ENCODE results near the gene PPP2R5C.

The PPP2R5C gene

GRCh38 chr14:101894365-101895081, 133.0 kb downstream of the PPP2R5C start:
- DNase-seq, result no peak

- DNase-seq, result no peak
Measured at GRCh38 chr14:101895256-101895655, 133.7 kb downstream of the PPP2R5C start.

- no peak for DNase-seq
Measured at GRCh38 chr14:101897326-101897725, 135.8 kb downstream of the PPP2R5C start.

- no peak for DNase-seq
Measured at GRCh38 chr14:101898416-101898815, 136.9 kb downstream of the PPP2R5C start.

GRCh38 chr14:101899263-101899662, 137.8 kb downstream of the PPP2R5C start:
- DNase-seq, result no peak

GRCh38 chr14:101900253-101900652, 138.7 kb downstream of the PPP2R5C start:
- no peak for DNase-seq

GRCh38 chr14:101903111-101903561, 141.6 kb downstream of the PPP2R5C start:
- no peak for DNase-seq

GRCh38 chr14:101905614-101906013, 144.1 kb downstream of the PPP2R5C start:
- no peak for DNase-seq

GRCh38 chr14:101906645-101907044, 145.1 kb downstream of the PPP2R5C start:
- DNase-seq, result no peak

- no peak for DNase-seq
Measured at GRCh38 chr14:101907619-101908018, 146.1 kb downstream of the PPP2R5C start.

- DNase-seq, result no peak
Measured at GRCh38 chr14:101908795-101909194, 147.3 kb downstream of the PPP2R5C start.

- DNase-seq, result no peak
Measured at GRCh38 chr14:101909371-101910096, 148.0 kb downstream of the PPP2R5C start.

- no peak for DNase-seq
Measured at GRCh38 chr14:101912841-101913240, 151.3 kb downstream of the PPP2R5C start.

GRCh38 chr14:101914083-101914482, 152.6 kb downstream of the PPP2R5C start:
- no peak for DNase-seq

- DNase-seq, result no peak
Measured at GRCh38 chr14:101915871-101916815, 154.6 kb downstream of the PPP2R5C start.

- no peak for DNase-seq
Measured at GRCh38 chr14:101916816-101917412, 155.4 kb downstream of the PPP2R5C start.

GRCh38 chr14:101917413-101918017, 156.0 kb downstream of the PPP2R5C start:
- DNase-seq, result no peak

- no peak for DNase-seq
Measured at GRCh38 chr14:101918065-101918989, 156.8 kb downstream of the PPP2R5C start.

GRCh38 chr14:101920271-101920670, 158.8 kb downstream of the PPP2R5C start:
- DNase-seq, result no peak

- DNase-seq, result no peak
Measured at GRCh38 chr14:101922866-101923265, 161.4 kb downstream of the PPP2R5C start.

GRCh38 chr14:101925152-101925551, 163.6 kb downstream of the PPP2R5C start:
- no peak for DNase-seq
